CD4-positive, CD25-positive, alpha-beta regulatory T cell (primary cell): ENCODE data around the gene VAV3. TPM values are rescaled to one million over a fixed set of nuclear protein-coding genes. Genes with fewer than 3 reads are reported as not detected.

Source experiments
- ATAC-seq, 2 donors: fragments of 150-1000 bp; cut with Tn5 transposase; one replicate each; pipeline ENCODE4 v1.10.0; 2021; ENCODE audit warnings: low read depth in 2 of 2, moderate number of reproducible peaks in 2 of 2, moderate library complexity in 1 of 2
- DNase-seq, 3 donors: peaks; one replicate each; pipeline versions ENCODE4 v3.0.0 to v3.0.0-alpha.2; 2012 to 2022; ENCODE audit warnings: mixed read lengths in 1 of 3
- H3K27ac ChIP-seq: one replicate; pipeline ENCODE4 v1.7.0; 2013; ENCODE audit warnings: mild to moderate bottlenecking, low read length; ENCODE audit not compliant: insufficient read depth, poor library complexity, severe bottlenecking
- H3K27me3 ChIP-seq: one replicate; pipeline ENCODE4 v1.7.0; 2013; ENCODE audit warnings: low read length; ENCODE audit not compliant: control insufficient read depth, insufficient read depth
- H3K36me3 ChIP-seq: one replicate; pipeline ENCODE4 v1.7.0; 2013; ENCODE audit warnings: mild to moderate bottlenecking, low read length, moderate library complexity; ENCODE audit not compliant: control insufficient read depth, insufficient read depth
- H3K4me1 ChIP-seq: 2 replicates; pipeline ENCODE4 v1.7.0; 2013; ENCODE audit warnings: mild to moderate bottlenecking, low read length; ENCODE audit not compliant: insufficient read depth, control insufficient read depth, poor library complexity, severe bottlenecking
- H3K4me3 ChIP-seq: one replicate; pipeline ENCODE4 v1.7.0; 2013; ENCODE audit warnings: low read depth, mild to moderate bottlenecking, low read length, moderate library complexity
- H3K9me3 ChIP-seq, 2 experiments: 1 replicate in 1 of 2; 2 replicates in 1 of 2; pipeline ENCODE4 v1.7.0; 2013; ENCODE audit warnings: low read length in 2 of 2, mild to moderate bottlenecking in 1 of 2, moderate library complexity in 1 of 2; ENCODE audit not compliant: control insufficient read depth in 2 of 2
- H3K27ac Mint-ChIP-seq, 3 donors: one replicate each; pipeline ENCODE4 v1.8.0; 2020 to 2022; ENCODE audit warnings: mild to moderate bottlenecking in 3 of 3, mixed read lengths in 3 of 3, moderate library complexity in 2 of 3
- H3K27me3 Mint-ChIP-seq: one replicate; pipeline ENCODE4 v1.8.0; 2022; ENCODE audit warnings: mild to moderate bottlenecking, mixed read lengths
- H3K36me3 Mint-ChIP-seq: one replicate; pipeline ENCODE4 v1.8.0; 2020; ENCODE audit warnings: mixed read lengths
- H3K4me1 Mint-ChIP-seq, 4 donors: one replicate each; pipeline ENCODE4 v1.8.0; 2020 to 2022; ENCODE audit warnings: mixed read lengths in 4 of 4, mild to moderate bottlenecking in 1 of 4
- H3K4me3 Mint-ChIP-seq, 4 donors: one replicate each; pipeline ENCODE4 v1.8.0; 2020 to 2022; ENCODE audit warnings: mild to moderate bottlenecking in 4 of 4, mixed read lengths in 4 of 4, moderate library complexity in 3 of 4
- H3K9me3 Mint-ChIP-seq, 7 donors: one replicate each; pipeline ENCODE4 v1.8.0; 2020 to 2022; ENCODE audit warnings: mixed read lengths in 7 of 7, mild to moderate bottlenecking in 3 of 7, moderate library complexity in 2 of 7
- polyA plus RNA-seq, 4 donors: library from polyadenylated mRNA; unstranded; fragments of 300-500 nt; fragmentation: Illumina TruSeq; gene quantifications; one replicate each; pipeline ENCODE4 v1.2.3, GENCODE V29; 2021
- total RNA-seq: library from RNA; stranded (reverse); gene quantifications from one replicate; pipeline ENCODE4 v1.2.3, GENCODE V29; 2022

The VAV3 gene
- total and polyA plus RNA-seq, 5 donors from 2014 or later, result 6.2 to 21.5 (median 11.1) TPM

DNA sequence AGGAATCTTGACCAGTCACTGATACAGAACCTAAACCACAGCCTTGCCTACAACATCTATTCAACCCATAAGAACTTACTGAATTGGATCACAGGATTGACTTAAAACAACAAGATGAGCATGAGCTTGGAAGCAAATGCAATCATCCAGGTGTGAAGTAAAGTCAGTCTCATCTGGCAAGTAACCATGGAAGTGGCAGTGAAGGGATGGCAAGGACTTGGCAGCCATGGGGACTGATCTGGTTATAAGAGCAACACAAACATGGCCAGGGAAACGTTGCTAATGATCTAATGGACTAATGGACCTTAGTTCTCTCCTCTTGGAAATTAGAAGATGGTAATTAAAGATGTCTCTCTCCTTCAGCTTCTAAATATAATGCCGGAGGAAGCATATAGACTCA, 133.1 kb downstream of the VAV3 start:
- H3K27ac Mint-ChIP-seq, result peak overlapping the region in 1 of 3 donors; percentile 24
- DNase-seq (no peak), ATAC-seq (no peak)
- no peaks in the 10 kb centered on the region for H3K27me3 Mint-ChIP-seq
- Histone ChIP-seq H3K4me1 (peaks cover 37% of the 10 kb centered on the region), H3K4me3 (no peak overlapping the region), H3K27ac (no peak overlapping the region), H3K36me3 (no peaks in the 10 kb centered on the region), H3K9me3 (no peaks in the 10 kb centered on the region), H3K27me3 (no peaks in the 10 kb centered on the region)
- H3K4me1 Mint-ChIP-seq, result peaks cover 25 to 81% (median 64%) of the 10 kb centered on the region in 4 donors
- H3K36me3 Mint-ChIP-seq, result no peaks in the 10 kb centered on the region
- no peak overlapping the region for H3K4me3 Mint-ChIP-seq
- peaks cover 0 to 7% (median 0%) of the 10 kb centered on the region in 7 donors for H3K9me3 Mint-ChIP-seq

DNA sequence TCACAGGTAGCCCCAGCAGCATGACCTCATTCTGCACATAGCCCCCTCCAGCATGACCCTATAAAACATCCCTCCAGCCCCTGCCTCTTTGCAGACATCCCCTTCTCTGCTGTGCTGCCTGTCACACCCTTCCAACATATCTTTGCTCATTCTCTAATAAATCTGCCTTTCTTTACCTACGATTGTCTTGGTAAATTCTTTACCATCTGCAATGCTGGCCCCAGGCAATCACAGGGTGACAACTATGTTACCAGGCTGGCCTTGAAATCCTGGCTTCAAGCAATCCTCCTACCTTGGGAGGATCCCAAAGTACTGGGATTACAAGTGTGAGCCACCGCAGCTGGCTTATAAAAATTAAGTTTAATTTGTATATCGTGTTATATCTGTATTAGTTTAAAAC, 134.5 kb downstream of the VAV3 start:
- ATAC-seq, result no peak
- Mint-ChIP-seq H3K27me3 (no peaks in the 10 kb centered on the region), H3K4me3 (peak overlapping the region in 2 of 4 donors; percentile 7 to 32), H3K27ac (peak overlapping the region in 2 of 3 donors; percentile 79 to 92), H3K9me3 (peaks cover 0 to 1% (median 0%) of the 10 kb centered on the region in 7 donors), H3K36me3 (no peaks in the 10 kb centered on the region), H3K4me1 (peaks cover 20 to 79% (median 60%) of the 10 kb centered on the region in 4 donors)
- H3K4me1 ChIP-seq, result peaks cover 40% of the 10 kb centered on the region
- H3K27me3 ChIP-seq, result no peaks in the 10 kb centered on the region
- no peaks in the 10 kb centered on the region for H3K9me3 ChIP-seq
- H3K36me3 ChIP-seq, result no peaks in the 10 kb centered on the region
- H3K27ac ChIP-seq, result no peak overlapping the region
- no peak overlapping the region for H3K4me3 ChIP-seq
- DNase-seq, result no peak

DNA sequence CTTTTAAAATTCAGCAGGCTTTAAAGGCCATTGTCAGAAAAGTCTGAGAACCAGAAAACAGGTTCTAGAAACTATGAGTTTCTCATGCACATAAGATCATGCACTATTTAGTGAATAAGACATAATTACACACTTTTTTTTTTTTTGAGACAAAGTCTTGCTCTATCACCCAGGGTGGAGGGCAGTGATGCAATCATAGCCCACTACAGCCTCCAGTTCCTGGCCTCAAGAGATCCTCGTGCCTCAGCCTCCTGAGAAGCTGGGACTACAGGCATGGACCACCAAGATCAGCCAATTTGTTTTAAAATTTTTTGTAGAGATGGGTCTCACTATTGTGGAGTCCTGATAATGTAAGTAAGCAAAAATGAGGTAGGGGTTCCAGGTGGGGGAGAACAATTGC, 134.9 kb downstream of the VAV3 start:
- Mint-ChIP-seq H3K27me3 (no peaks in the 10 kb centered on the region), H3K4me1 (peaks cover 22 to 78% (median 60%) of the 10 kb centered on the region in 4 donors), H3K36me3 (no peaks in the 10 kb centered on the region), H3K9me3 (peaks cover 0 to 2% (median 0%) of the 10 kb centered on the region in 7 donors), H3K27ac (peak overlapping the region; percentile 48 to 79 (median 75)), H3K4me3 (peak overlapping the region in 2 of 4 donors; percentile 50 to 64)
- DNase-seq, result no peak
- no peaks in the 10 kb centered on the region for H3K9me3 ChIP-seq
- H3K27me3 ChIP-seq, result no peaks in the 10 kb centered on the region
- no peak for ATAC-seq
- H3K4me1 ChIP-seq, result peaks cover 45% of the 10 kb centered on the region
- peak overlapping the region; percentile 75 for H3K4me3 ChIP-seq
- H3K27ac ChIP-seq, result peak overlapping the region; percentile 57
- no peaks in the 10 kb centered on the region for H3K36me3 ChIP-seq

DNA sequence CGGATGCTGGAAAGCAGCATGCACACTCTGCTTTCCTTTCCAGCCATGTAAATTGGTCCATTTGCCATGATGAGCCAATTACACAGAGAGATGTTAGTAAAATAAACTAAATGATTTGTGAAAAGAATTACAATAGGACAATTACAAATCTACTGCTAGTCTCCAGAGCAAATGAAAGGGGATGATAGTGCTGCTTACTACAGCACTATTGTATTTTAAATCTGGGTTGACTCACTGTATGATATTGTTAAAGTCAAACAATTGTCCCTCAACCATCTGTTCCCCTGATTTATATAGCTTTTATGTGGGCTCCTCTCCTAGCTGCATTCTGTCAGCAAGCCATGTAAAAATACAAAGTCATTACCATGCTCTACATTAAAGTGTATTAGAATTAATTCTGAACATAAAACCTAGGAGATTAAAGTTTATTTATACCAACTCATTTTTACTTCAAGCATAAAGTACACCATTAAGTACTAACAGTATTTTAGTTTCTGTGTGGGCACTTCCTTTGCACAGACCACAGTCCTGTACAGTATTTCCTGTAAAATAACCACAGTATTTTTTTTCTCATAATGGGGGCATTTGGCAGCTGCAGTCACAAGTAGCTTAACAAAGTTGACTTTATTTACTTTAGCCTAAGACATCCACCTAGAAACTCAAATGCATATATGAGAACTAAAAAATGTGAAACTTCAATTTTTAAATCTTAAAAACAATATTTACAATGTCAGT, 135.8 kb downstream of the VAV3 start:
- peak overlapping the region; percentile 75 to 89 (median 88) for H3K27ac Mint-ChIP-seq
- peak overlapping the region; percentile 75 for H3K4me3 ChIP-seq
- peaks cover 0 to 2% (median 0%) of the 10 kb centered on the region in 7 donors for H3K9me3 Mint-ChIP-seq
- peak in 2 of 3 donors; percentile 46 to 74 for DNase-seq
- H3K27ac ChIP-seq, result peak overlapping the region; percentile 57
- no peaks in the 10 kb centered on the region for H3K27me3 Mint-ChIP-seq
- peak overlapping the region; percentile 50 to 68 (median 65) for H3K4me3 Mint-ChIP-seq
- H3K36me3 Mint-ChIP-seq, result no peaks in the 10 kb centered on the region
- H3K9me3 ChIP-seq, result no peaks in the 10 kb centered on the region
- H3K4me1 ChIP-seq, result peaks cover 47% of the 10 kb centered on the region
- H3K4me1 Mint-ChIP-seq, result peaks cover 22 to 71% (median 58%) of the 10 kb centered on the region in 4 donors
- no peaks in the 10 kb centered on the region for H3K36me3 ChIP-seq
- peak; percentile 79 to 90 for ATAC-seq
- H3K27me3 ChIP-seq, result no peaks in the 10 kb centered on the region

DNA sequence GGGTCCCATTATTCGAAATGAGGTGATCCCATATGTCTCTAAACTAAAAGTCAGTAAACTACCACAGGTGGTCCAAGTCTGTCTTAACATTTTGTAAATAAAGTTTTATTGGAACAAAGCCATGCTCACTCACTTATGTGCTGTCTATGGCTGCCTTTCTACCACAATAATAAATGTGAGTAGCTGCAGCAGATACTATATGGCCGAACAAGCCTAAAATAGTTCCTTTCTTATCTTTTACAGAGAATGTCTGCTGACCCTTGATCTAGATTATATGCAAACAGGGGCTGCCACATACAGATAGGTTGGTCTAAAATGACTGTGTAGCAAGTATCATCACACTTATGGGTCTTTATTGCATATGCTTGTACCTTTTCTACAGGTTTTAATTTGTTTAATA, 140.0 kb downstream of the VAV3 start:
- H3K36me3 ChIP-seq, result no peaks in the 10 kb centered on the region
- no peaks in the 10 kb centered on the region for H3K27me3 ChIP-seq
- Mint-ChIP-seq H3K9me3 (peaks cover 0 to 16% (median 2%) of the 10 kb centered on the region in 7 donors), H3K36me3 (peaks cover 13% of the 10 kb centered on the region), H3K27ac (peak overlapping the region in 1 of 3 donors; percentile 43), H3K27me3 (no peaks in the 10 kb centered on the region), H3K4me3 (no peak overlapping the region), H3K4me1 (peaks cover 39 to 76% (median 59%) of the 10 kb centered on the region in 4 donors)
- H3K4me1 ChIP-seq, result peaks cover 39% of the 10 kb centered on the region
- DNase-seq (no peak), ATAC-seq (no peak)
- no peak overlapping the region for H3K4me3 ChIP-seq
- H3K9me3 ChIP-seq, result no peaks in the 10 kb centered on the region
- peak overlapping the region; percentile 71 for H3K27ac ChIP-seq

DNA sequence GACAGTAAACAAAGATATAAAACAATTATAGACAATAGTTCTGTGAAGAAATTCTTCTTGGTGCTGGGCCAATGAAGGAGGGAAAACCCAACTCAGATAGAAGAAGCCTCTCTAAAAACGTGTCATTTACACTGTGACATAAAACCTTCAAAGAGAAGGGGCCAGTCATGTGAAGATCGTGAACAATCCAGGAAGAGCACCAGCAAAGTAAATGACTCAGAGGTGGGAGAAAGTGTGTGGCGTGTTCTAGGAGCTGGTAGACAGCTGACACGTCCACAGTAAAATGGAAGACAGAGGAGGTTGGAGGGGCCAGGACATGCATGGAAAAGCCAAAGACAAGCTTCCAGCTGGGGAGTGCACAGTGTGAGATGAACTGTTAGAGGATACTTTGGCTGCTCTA, 143.6 kb downstream of the VAV3 start:
- H3K27me3 ChIP-seq, result no peaks in the 10 kb centered on the region
- H3K36me3 Mint-ChIP-seq, result peaks cover 13% of the 10 kb centered on the region
- peaks cover 33 to 61% (median 38%) of the 10 kb centered on the region in 4 donors for H3K4me1 Mint-ChIP-seq
- peak overlapping the region; percentile 2 for H3K4me3 ChIP-seq
- peak overlapping the region; percentile 4 to 82 (median 76) for H3K27ac Mint-ChIP-seq
- peaks cover 15% of the 10 kb centered on the region for H3K4me1 ChIP-seq
- H3K9me3 ChIP-seq, result no peaks in the 10 kb centered on the region
- peaks cover 0 to 16% (median 2%) of the 10 kb centered on the region in 7 donors for H3K9me3 Mint-ChIP-seq
- ATAC-seq (peak; percentile 69 to 73), DNase-seq (peak in 2 of 3 donors; percentile 10 to 23)
- no peak overlapping the region for H3K27ac ChIP-seq
- H3K4me3 Mint-ChIP-seq, result peak overlapping the region in 3 of 4 donors; percentile 3 to 11 (median 10)
- no peaks in the 10 kb centered on the region for H3K27me3 Mint-ChIP-seq
- no peaks in the 10 kb centered on the region for H3K36me3 ChIP-seq

DNA sequence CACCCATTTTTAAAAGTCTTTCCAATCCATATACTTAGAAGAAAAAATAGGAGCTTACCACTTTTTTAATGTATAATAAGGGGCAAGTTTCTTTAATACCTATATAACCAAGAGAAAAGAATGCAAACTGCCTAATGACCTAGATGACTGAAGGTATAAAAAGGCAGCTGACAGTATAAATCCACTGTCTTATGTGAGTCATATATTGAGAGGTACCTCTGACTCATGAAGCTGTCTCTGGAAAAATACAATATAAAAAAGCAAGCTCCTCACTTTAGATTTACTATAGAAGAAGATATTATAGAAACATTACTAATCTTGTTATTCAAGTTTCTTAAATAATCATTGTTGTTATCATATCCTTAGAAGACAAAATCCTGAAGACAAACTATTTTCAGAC, 144.2 kb downstream of the VAV3 start:
- DNase-seq, result no peak
- Mint-ChIP-seq H3K27me3 (no peaks in the 10 kb centered on the region), H3K36me3 (peaks cover 13% of the 10 kb centered on the region), H3K4me1 (peaks cover 31 to 56% (median 35%) of the 10 kb centered on the region in 4 donors), H3K4me3 (no peak overlapping the region), H3K9me3 (peaks cover 0 to 16% (median 2%) of the 10 kb centered on the region in 7 donors), H3K27ac (peak overlapping the region in 2 of 3 donors; percentile 4 to 82)
- Histone ChIP-seq H3K36me3 (no peaks in the 10 kb centered on the region), H3K9me3 (no peaks in the 10 kb centered on the region), H3K27me3 (no peaks in the 10 kb centered on the region), H3K4me1 (peaks cover 15% of the 10 kb centered on the region), H3K27ac (no peak overlapping the region), H3K4me3 (no peak overlapping the region)
- ATAC-seq, result peak; percentile 67 to 75
